Esophagus muscularis mucosa (tissue), 3 donors: ENCODE data around the gene PSMB3.

Source experiments
- CTCF ChIP-seq, 3 experiments: fragments of 200-600 bp in 2 of 3; fragments of 450-650 bp in 1 of 3; sonication (generic) in 2 of 3; IDR thresholded peaks; one replicate each; pipeline ENCODE4 v1.5.1; 2017 to 2019; ENCODE audit warnings: antibody characterized with exemption in 3 of 3, mild to moderate bottlenecking in 2 of 3, moderate library complexity in 1 of 3
- POLR2AphosphoS5 ChIP-seq, 2 donors: sonication (generic); formaldehyde crosslinking; IDR thresholded peaks; one replicate each; pipeline ENCODE4 v1.6.1; 2017; ENCODE audit warnings: antibody characterized with exemption in 2 of 2

- TF ChIP-seq CTCF (IDR thresholded peaks at IDR 0.05) = no peak
- peak; percentile 58 to 80 for TF ChIP-seq POLR2AphosphoS5 (IDR thresholded peaks at IDR 0.05)
Observed at GRCh38 chr17:38748149-38748891, 4.2 kb upstream of the PSMB3 start, which contains the start of gene PCGF2.
